Left lung (tissue), 10 donors: ENCODE data around the gene ADNP2. TPM values are rescaled to one million over a fixed set of nuclear protein-coding genes. Genes with fewer than 3 reads are reported as not detected.
A peak's percentile ranks its signal among the peaks of the same experiment; 100 is the strongest.

Source experiments
- ATAC-seq: fragments of 200-7000 bp; cut with Tn5 transposase; one replicate; pipeline ENCODE4 v1.9.1; 2020; ENCODE audit warnings: moderate library complexity
- DNase-seq, 4 donors: peaks; one replicate each; pipeline ENCODE4 v3.0.0-alpha.2; 2013 to 2020
- H3K27ac ChIP-seq, 2 donors: fragments of 200-600 bp; sonication (generic) in 1 of 2; one replicate each; pipeline versions ENCODE4 v1.5.0 to v1.8.0; 2020 to 2021
- H3K27me3 ChIP-seq, 2 donors: fragments of 200-600 bp; sonication (generic) in 1 of 2; one replicate each; pipeline versions ENCODE4 v1.5.0 to v1.8.0; 2020 to 2021
- H3K36me3 ChIP-seq, 2 donors: fragments of 200-600 bp; sonication (generic) in 1 of 2; one replicate each; pipeline versions ENCODE4 v1.5.0 to v1.8.0; 2020 to 2021
- H3K4me1 ChIP-seq, 2 donors: fragments of 200-600 bp; one replicate each; pipeline ENCODE4 v1.8.0; 2021
- H3K4me3 ChIP-seq, 2 donors: fragments of 200-600 bp; sonication (generic) in 1 of 2; one replicate each; pipeline versions ENCODE4 v1.5.0 to v1.8.0; 2020 to 2021; ENCODE audit warnings: mild to moderate bottlenecking in 1 of 2
- H3K9me3 ChIP-seq, 2 donors: fragments of 200-600 bp; sonication (generic) in 1 of 2; one replicate each; pipeline versions ENCODE4 v1.5.0 to v1.8.0; 2020 to 2021
- CTCF ChIP-seq, 2 donors: fragments of 200-600 bp; sonication (generic) in 1 of 2; IDR thresholded peaks; one replicate each; pipeline versions ENCODE4 v1.5.0 to v1.8.0; 2021; ENCODE audit warnings: antibody characterized with exemption in 2 of 2
- intact Hi-C, 2 donors: fragments of 100-400 bp; cut with DNase I; formaldehyde crosslinking; loops; one replicate each; pipeline versions ENCODE4 v1.11.2 to v1.14.2; 2022
- polyA plus RNA-seq, 6 donors: library from polyadenylated mRNA; unstranded; fragments of 120-200 nt; gene quantifications; one replicate each; pipeline ENCODE4 v1.2.1, GENCODE V29; 2013; ENCODE audit not compliant: insufficient read length in 6 of 6
- total RNA-seq, 2 donors: library from RNA; stranded (reverse); fragmentation: NEBNext Ultra II Directional; extraction: Animal tissue kit (Norgen Biotek cat#: 25700); gene quantifications; one replicate each; pipeline ENCODE4 v1.2.1, GENCODE V29; 2021
- donor health status: DM: no; HTN: yes; CAD: no.
- donor health status: DM: no; HTN: no; CAD: no.

The ADNP2 gene
- total and polyA plus RNA-seq, 8 donors = 13.5 to 22.6 (median 19.6) TPM

GRCh38 chr18:80137137-80137536 is 28.1 kb downstream of the ADNP2 start:
- Histone ChIP-seq H3K4me1 (no peaks in the 10 kb centered on the region), H3K27ac (no peak overlapping the region), H3K4me3 (no peak overlapping the region), H3K9me3 (no peaks in the 10 kb centered on the region), H3K27me3 (no peaks in the 10 kb centered on the region), H3K36me3 (peaks cover 0 to 73% of the 10 kb centered on the region in 2 donors)
- no peak for ATAC-seq
- intact Hi-C loops = no loop called here
- TF ChIP-seq CTCF (IDR thresholded peaks at IDR 0.05) = no peak
- no peak for DNase-seq

- DNase-seq = no peak
- Histone ChIP-seq H3K4me3 (no peak overlapping the region), H3K27me3 (no peaks in the 10 kb centered on the region), H3K36me3 (peaks cover 0 to 70% of the 10 kb centered on the region in 2 donors), H3K9me3 (no peaks in the 10 kb centered on the region), H3K27ac (no peak overlapping the region), H3K4me1 (no peaks in the 10 kb centered on the region)
- TF ChIP-seq CTCF (IDR thresholded peaks at IDR 0.05) = no peak
- ATAC-seq = no peak
- intact Hi-C loops = no loop called here
Observed at GRCh38 chr18:80137976-80138375, 28.9 kb downstream of the ADNP2 start.

GRCh38 chr18:80140455-80140985 is 31.5 kb downstream of the ADNP2 start:
- ATAC-seq = no peak
- Histone ChIP-seq H3K9me3 (no peaks in the 10 kb centered on the region), H3K4me3 (no peak overlapping the region), H3K36me3 (peaks cover 0 to 46% of the 10 kb centered on the region in 2 donors), H3K27me3 (no peaks in the 10 kb centered on the region), H3K4me1 (no peaks in the 10 kb centered on the region), H3K27ac (no peak overlapping the region)
- intact Hi-C loops = no loop called here
- no peak for DNase-seq
- no peak for TF ChIP-seq CTCF (IDR thresholded peaks at IDR 0.05)

- TF ChIP-seq CTCF (IDR thresholded peaks at IDR 0.05) = no peak
- intact Hi-C loops = no loop called here
- no peaks in the 10 kb centered on the region for H3K27me3 ChIP-seq
- DNase-seq (peak in 1 of 4 donors; percentile 16), ATAC-seq (no peak)
- peaks cover 0 to 13% of the 10 kb centered on the region in 2 donors for H3K36me3 ChIP-seq
- no peaks in the 10 kb centered on the region for H3K9me3 ChIP-seq
- peaks cover 0 to 6% of the 10 kb centered on the region in 2 donors for H3K4me1 ChIP-seq
- H3K27ac ChIP-seq = no peak overlapping the region
- H3K4me3 ChIP-seq = no peak overlapping the region
Observed at GRCh38 chr18:80143881-80144280, 34.8 kb downstream of the ADNP2 start.

- Histone ChIP-seq H3K9me3 (no peaks in the 10 kb centered on the region), H3K27me3 (no peaks in the 10 kb centered on the region), H3K4me3 (no peak overlapping the region), H3K4me1 (peaks cover 0 to 11% of the 10 kb centered on the region in 2 donors), H3K27ac (no peak overlapping the region), H3K36me3 (peaks cover 0 to 4% of the 10 kb centered on the region in 2 donors)
- intact Hi-C loops = no loop called here
- ATAC-seq = no peak
- peak in 1 of 4 donors; percentile 18 for DNase-seq
- no peak for TF ChIP-seq CTCF (IDR thresholded peaks at IDR 0.05)
Observed at GRCh38 chr18:80145196-80145804, 36.2 kb downstream of the ADNP2 start.
